Body of pancreas (tissue), 4 donors: ENCODE measurements around the gene MAP3K4. TPM values are rescaled to one million over a fixed set of nuclear protein-coding genes. Genes with fewer than 3 reads are reported as not detected.
A peak's percentile ranks its signal among the peaks of the same experiment; 100 is the strongest.

ENCODE experiments used
- ATAC-seq: fragments of 150-250 bp; one replicate; pipeline ENCODE4 v1.9.1; 2016
- DNase-seq, 4 donors: peaks; one replicate each; pipeline ENCODE4 v3.0.0-alpha.2; 2019
- H3K27ac ChIP-seq, 4 donors: fragments of 200-600 bp; sonication (generic); 1 replicate in 3 of 4; 2 replicates in 1 of 4; pipeline versions ENCODE4 v1.5.1 to v1.6.1; 2016 to 2019; ENCODE audit warnings: mild to moderate bottlenecking in 1 of 4, mixed read lengths in 1 of 4, moderate library complexity in 1 of 4
- H3K27me3 ChIP-seq, 2 donors: fragments of 200-600 bp; sonication (generic); one replicate each; pipeline ENCODE4 v1.6.0; 2016; ENCODE audit warnings: mild to moderate bottlenecking in 1 of 2
- H3K36me3 ChIP-seq, 2 donors: fragments of 200-600 bp; sonication (generic); replicated peaks in 1 of 2; 2 replicates each; pipeline ENCODE4 v1.5.1; 2016; ENCODE audit warnings: low read depth in 2 of 2; ENCODE audit not compliant: insufficient read depth in 1 of 2
- H3K4me1 ChIP-seq: fragments of 200-600 bp; sonication (generic); one replicate; pipeline ENCODE4 v1.6.0; 2016
- H3K4me3 ChIP-seq, 2 donors: fragments of 200-600 bp; sonication (generic); 1 replicate in 1 of 2; 2 replicates in 1 of 2; pipeline ENCODE4 v1.5.1; 2016 to 2019
- H3K9me3 ChIP-seq, 3 donors: fragments of 200-600 bp; sonication (generic); 1 replicate in 2 of 3; 2 replicates in 1 of 3; pipeline ENCODE4 v1.5.1; 2016
- CTCF ChIP-seq, 7 experiments: fragments of 450-650 bp in 4 of 7; fragments of 200-600 bp in 3 of 7; sonication (generic) in 3 of 7; IDR thresholded peaks; one replicate each; pipeline ENCODE4 v1.5.1; 2016 to 2019; ENCODE audit warnings: antibody characterized with exemption in 7 of 7
- POLR2A ChIP-seq, 3 donors: fragments of 450-650 bp; IDR thresholded peaks; one replicate each; pipeline ENCODE4 v1.6.1; 2016; ENCODE audit warnings: antibody characterized with exemption in 3 of 3, mild to moderate bottlenecking in 2 of 3
- WGBS, 2 donors: methylation state at CpG; one replicate each; pipeline ENCODE4 v1.1.5; 2017; 5-methylcytosine and 5-hydroxymethylcytosine counted together
- intact Hi-C: fragments of 100-400 bp; cut with DNase I; formaldehyde crosslinking; loops from one replicate; pipeline ENCODE4 v1.15.1; 2023
- total RNA-seq, 2 donors: library from RNA; depleted of rRNA; stranded (reverse); fragments of >200 nt; gene quantifications; one replicate each; pipeline ENCODE4 v1.1.0, GENCODE V29; 2016

The MAP3K4 gene
- total RNA-seq, 2 donors from 2014 or later = 20.1 to 31.4 TPM

- no peak for TF ChIP-seq POLR2A (IDR thresholded peaks at IDR 0.05)
- TF ChIP-seq CTCF (IDR thresholded peaks at IDR 0.05) = no peak
- DNase-seq = no peak
- ATAC-seq = no peak
- Histone ChIP-seq H3K36me3 (no peaks in the 10 kb centered on the region), H3K4me1 (peaks cover 24% of the 10 kb centered on the region), H3K27ac (peak overlapping the region in 1 of 4 donors; percentile 97), H3K27me3 (no peaks in the 10 kb centered on the region), H3K9me3 (no peaks in the 10 kb centered on the region), H3K4me3 (no peak overlapping the region)
- intact Hi-C loops = no loop called here
These were observed 1.4 kb downstream of the MAP3K4 start for GRCh38 chr6:160992980-160993314.

- intact Hi-C loops = no loop called here
- 20 to 41% methylated on average over 1 of the region's 1 CpG for WGBS, 2 donors
- Histone ChIP-seq H3K4me3 (no peak overlapping the region), H3K27ac (no peak overlapping the region), H3K36me3 (no peaks in the 10 kb centered on the region), H3K9me3 (no peaks in the 10 kb centered on the region), H3K4me1 (peaks cover 45% of the 10 kb centered on the region), H3K27me3 (no peaks in the 10 kb centered on the region)
- no peak for DNase-seq
- no peak for ATAC-seq
- TF ChIP-seq POLR2A (IDR thresholded peaks at IDR 0.05) (no peak), CTCF (IDR thresholded peaks at IDR 0.05) (no peak)
These were observed 3.7 kb downstream of the MAP3K4 start for GRCh38 chr6:160995271-160995670.

- peak overlapping the region in 1 of 4 donors; percentile 4 for H3K27ac ChIP-seq
- no peak overlapping the region for H3K4me3 ChIP-seq
- intact Hi-C loops = no loop called here
- TF ChIP-seq CTCF (IDR thresholded peaks at IDR 0.05) = no peak
- peaks cover 48% of the 10 kb centered on the region for H3K4me1 ChIP-seq
- H3K9me3 ChIP-seq = no peaks in the 10 kb centered on the region
- H3K36me3 ChIP-seq = no peaks in the 10 kb centered on the region
- 62 to 69% methylated on average over 4 of the region's 4 CpGs for WGBS, 2 donors
- ATAC-seq = no peak
- no peak for DNase-seq
- H3K27me3 ChIP-seq = no peaks in the 10 kb centered on the region
These were observed 4.6 kb downstream of the MAP3K4 start for GRCh38 chr6:160996131-160996601.

GRCh38 chr6:160998217-160998616 is 6.6 kb downstream of the MAP3K4 start:
- intact Hi-C loops = no loop called here
- WGBS, 2 donors = 70 to 71% methylated on average over 3 of the region's 3 CpGs
- no peak for ATAC-seq

More at GRCh38 chr6:160998217-160998616, 6.6 kb downstream of the MAP3K4 start:
- Histone ChIP-seq H3K27me3 (no peaks in the 10 kb centered on the region), H3K4me1 (peaks cover 52% of the 10 kb centered on the region), H3K36me3 (no peaks in the 10 kb centered on the region), H3K27ac (no peak overlapping the region), H3K4me3 (no peak overlapping the region), H3K9me3 (no peaks in the 10 kb centered on the region)
- TF ChIP-seq CTCF (IDR thresholded peaks at IDR 0.05) (no peak), POLR2A (IDR thresholded peaks at IDR 0.05) (no peak)
- DNase-seq = no peak
